AG09309 (cell line): ENCODE results near the gene LARP1B.

Experiments used
- DNase-seq: peaks from one replicate; pipeline ENCODE4 v3.0.0-alpha.2; 2010; ENCODE audit warnings: low read depth
- H3K4me3 ChIP-seq: 2 replicates; pipeline ENCODE4 v1.5.1; 2011; ENCODE audit warnings: mild to moderate bottlenecking, low read depth, low read length, moderate library complexity; ENCODE audit not compliant: control insufficient read depth
- TF ChIP-seq, protein P1 (sequence below): IDR thresholded peaks from 2 replicates; pipeline ENCODE4 v1.5.1; 2011; ENCODE audit warnings: mild to moderate bottlenecking, low read depth, low read length, inconsistent platforms; ENCODE audit not compliant: insufficient read depth, control insufficient read depth; ENCODE audit errors: missing control alignments

The LARP1B gene

DNA sequence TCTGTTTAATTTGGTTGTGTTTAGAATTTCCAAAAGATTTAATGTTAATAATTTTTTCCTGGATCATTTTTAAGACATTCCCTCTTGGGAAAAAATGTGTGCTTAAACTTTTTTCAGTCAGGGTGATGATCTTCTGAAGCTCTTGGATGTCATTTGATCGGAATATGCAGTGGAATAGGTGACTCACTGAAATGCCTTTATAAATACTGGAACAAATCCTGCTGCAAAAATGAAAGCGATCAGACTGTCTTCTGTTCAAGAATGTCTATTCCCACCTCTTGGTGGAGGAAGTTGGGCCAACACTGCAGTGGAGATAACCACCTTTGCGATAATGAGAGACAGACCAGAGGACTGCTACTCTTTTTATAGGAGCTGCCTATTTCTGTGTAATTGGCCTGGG lies 46.7 kb downstream of the LARP1B start:
- DNase-seq: peak; percentile 5
- TF ChIP-seq, protein P1, sequence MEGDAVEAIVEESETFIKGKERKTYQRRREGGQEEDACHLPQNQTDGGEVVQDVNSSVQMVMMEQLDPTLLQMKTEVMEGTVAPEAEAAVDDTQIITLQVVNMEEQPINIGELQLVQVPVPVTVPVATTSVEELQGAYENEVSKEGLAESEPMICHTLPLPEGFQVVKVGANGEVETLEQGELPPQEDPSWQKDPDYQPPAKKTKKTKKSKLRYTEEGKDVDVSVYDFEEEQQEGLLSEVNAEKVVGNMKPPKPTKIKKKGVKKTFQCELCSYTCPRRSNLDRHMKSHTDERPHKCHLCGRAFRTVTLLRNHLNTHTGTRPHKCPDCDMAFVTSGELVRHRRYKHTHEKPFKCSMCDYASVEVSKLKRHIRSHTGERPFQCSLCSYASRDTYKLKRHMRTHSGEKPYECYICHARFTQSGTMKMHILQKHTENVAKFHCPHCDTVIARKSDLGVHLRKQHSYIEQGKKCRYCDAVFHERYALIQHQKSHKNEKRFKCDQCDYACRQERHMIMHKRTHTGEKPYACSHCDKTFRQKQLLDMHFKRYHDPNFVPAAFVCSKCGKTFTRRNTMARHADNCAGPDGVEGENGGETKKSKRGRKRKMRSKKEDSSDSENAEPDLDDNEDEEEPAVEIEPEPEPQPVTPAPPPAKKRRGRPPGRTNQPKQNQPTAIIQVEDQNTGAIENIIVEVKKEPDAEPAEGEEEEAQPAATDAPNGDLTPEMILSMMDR: no peak
- no peak overlapping the region for H3K4me3 ChIP-seq

DNA sequence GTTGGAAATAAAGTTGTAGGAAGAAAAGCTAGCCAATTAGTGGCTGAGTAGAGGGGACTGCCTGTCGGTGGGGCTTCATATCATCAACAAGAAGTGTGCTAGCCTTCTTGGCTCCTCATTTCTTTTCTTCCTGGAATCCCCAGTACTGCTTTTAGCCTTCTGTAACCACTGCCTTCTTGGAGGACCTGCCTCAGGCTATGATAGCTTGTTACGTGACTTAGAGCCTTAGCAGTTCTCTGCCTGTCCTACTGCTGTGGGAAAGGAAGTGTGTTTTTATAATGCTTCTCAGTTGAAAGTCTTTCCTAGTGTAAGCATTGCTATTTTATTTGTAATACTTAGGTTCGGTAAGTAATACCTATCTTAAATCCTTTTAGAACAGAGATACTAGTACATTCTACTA lies 61.9 kb downstream of the LARP1B start:
- no peak for DNase-seq
- TF ChIP-seq, protein P1: no peak
- no peak overlapping the region for H3K4me3 ChIP-seq

DNA sequence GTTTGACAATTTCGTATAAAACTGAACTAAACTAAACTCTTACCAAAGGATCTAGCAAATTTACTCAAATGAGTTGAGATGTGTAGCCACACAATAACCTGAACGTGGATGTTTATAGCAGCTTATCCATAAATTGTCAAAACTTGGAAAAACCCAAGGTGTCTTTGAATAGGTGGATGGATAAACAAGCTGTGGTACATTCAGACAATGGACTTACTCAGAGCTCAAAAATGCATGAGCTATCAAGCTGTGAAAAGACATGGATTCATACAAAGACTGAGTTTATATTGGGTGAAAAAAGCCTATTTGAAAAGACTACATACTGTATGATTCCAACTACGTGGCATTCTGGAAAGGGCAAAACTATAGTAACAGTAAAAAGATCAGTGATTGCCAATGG lies 69.5 kb downstream of the LARP1B start:
- DNase-seq: no peak
- H3K4me3 ChIP-seq: no peak overlapping the region
- TF ChIP-seq, protein P1: no peak

DNA sequence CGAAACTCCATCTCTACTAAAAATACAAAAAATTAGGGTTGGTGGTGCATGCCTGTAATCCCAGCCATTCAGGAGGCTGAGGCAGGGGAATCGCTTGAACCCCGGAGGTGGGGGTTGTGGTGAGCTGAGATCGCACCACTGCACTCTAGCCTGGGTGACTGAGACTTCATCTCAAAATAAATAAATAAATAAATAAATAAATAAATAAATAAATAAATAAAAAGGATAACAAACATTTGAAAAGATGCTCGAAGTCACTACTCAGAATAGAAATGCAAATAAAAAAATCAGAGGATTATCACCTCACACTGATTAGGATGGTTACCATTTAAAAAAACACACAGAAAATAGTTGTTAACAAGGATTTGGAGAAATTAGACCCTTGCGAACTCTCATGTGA lies 73.8 kb downstream of the LARP1B start:
- no peak overlapping the region for H3K4me3 ChIP-seq
- TF ChIP-seq, protein P1: no peak
- no peak for DNase-seq

DNA sequence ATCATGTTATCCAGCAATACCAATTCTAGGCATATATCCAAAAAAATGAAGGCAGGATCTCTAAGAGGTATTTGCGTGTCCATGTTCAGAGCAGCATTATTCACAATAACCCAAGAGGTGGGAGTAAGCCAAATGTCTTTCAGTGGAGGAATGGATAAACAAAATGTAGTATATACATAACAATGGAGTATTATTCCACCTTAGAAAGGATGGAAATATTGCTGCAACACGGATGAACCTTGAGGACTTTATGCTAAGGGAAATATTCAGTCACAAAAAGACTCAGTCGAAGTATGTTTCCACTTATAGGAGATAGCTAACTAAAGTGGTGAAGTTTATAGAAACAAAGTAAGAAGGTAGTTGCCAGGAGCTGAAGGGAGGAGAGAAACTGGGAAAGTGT lies 74.3 kb downstream of the LARP1B start:
- TF ChIP-seq, protein P1: no peak
- no peak for DNase-seq
- no peak overlapping the region for H3K4me3 ChIP-seq

DNA sequence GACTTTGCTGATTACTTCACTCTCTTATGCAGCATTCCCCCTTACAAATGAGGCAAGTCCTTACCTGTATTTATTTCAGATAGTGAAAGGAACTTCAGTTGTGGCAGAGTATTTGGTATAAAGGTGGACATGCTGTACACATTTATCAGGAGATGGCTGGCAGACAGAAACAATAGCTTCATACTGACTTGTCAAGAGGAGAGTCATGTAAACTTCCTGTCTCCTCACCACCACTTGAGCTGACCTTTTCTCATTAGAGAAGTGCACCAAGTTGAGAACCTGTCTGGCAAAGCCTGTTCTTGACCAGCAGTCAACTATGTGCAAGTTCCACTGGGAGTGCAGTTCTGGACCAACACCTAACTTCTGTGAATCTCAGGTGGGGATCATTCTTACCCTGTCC lies 80.8 kb downstream of the LARP1B start:
- TF ChIP-seq, protein P1: no peak
- DNase-seq: no peak
- no peak overlapping the region for H3K4me3 ChIP-seq

DNA sequence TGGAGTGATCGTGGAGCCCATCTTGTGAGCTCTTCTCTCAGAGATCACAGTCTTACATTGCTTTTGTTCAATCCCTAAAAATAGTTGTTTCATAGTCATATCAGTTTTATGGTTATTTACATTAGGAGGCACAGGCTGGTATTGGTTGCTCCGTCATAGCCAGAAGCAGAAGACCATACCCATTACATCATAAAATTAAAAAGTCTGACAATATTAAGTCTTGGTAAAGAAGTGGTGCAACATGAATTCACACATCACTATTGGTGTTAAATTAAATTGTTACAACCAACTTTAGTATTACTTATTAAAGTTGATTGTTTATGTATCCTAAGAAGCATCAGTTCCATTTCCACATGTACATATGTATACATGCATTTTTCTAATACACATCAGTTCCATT lies 84.6 kb downstream of the LARP1B start:
- no peak for DNase-seq
- TF ChIP-seq, protein P1: no peak
- H3K4me3 ChIP-seq: no peak overlapping the region
